K562 (cell line): ENCODE data around the gene ASIP. TPM values are rescaled to one million over a fixed set of nuclear protein-coding genes. Genes with fewer than 3 reads are reported as not detected.
A peak's percentile ranks its signal among the peaks of the same experiment; 100 is the strongest.

Experiments
- CBFA2T3 ChIP-seq: fragments of 450-650 bp; IDR thresholded peaks from 2 replicates; pipeline ENCODE4 v1.6.1; 2017
- ETS2 ChIP-seq: IDR thresholded peaks from 2 replicates; pipeline ENCODE4 v1.6.1; 2016; ENCODE audit warnings: borderline replicate concordance, missing genetic modification characterization, mild to moderate bottlenecking, moderate library complexity, missing compliant biosample characterization; ENCODE audit not compliant: poor library complexity, severe bottlenecking
- FOS ChIP-seq: IDR thresholded peaks from 3 replicates; pipeline ENCODE4 v1.6.1; 2011; ENCODE audit not compliant: insufficient read length; ENCODE audit errors: extremely low read depth
- KDM2B ChIP-seq: fragments of 250-450 bp; sonication (Bioruptor Pico); IDR thresholded peaks from 2 replicates; pipeline ENCODE4 v1.8.0; 2021; ENCODE audit warnings: mild to moderate bottlenecking, moderate library complexity
- MAZ ChIP-seq, 2 experiments: fragments of 450-650 bp in 1 of 2; sonication (generic) in 1 of 2; formaldehyde crosslinking; IDR thresholded peaks in 1 of 2; conservative IDR thresholded peaks in 1 of 2; 2 replicates each; pipeline versions ENCODE4 v1.4.0 to v1.5.0; 2020; ENCODE audit warnings: mild to moderate bottlenecking in 1 of 2, missing genetic modification reagents in 1 of 2
- MCM3 ChIP-seq: fragments of 450-650 bp; IDR thresholded peaks from 2 replicates; pipeline ENCODE4 v1.6.1; 2016
- POU5F1 ChIP-seq: fragments of 150-350 bp; IDR thresholded peaks from 2 replicates; pipeline ENCODE4 v1.6.1; 2014; ENCODE audit warnings: borderline replicate concordance, low read length, low read depth, mild to moderate bottlenecking; ENCODE audit not compliant: partially characterized antibody
- SIRT6 ChIP-seq: IDR thresholded peaks from one replicate; pipeline ENCODE4 v1.6.1; 2012; ENCODE audit warnings: low read depth, mild to moderate bottlenecking, control low read depth, inconsistent platforms, low read length, moderate library complexity
- ZNF146 ChIP-seq: IDR thresholded peaks from one replicate; pipeline ENCODE4 v1.6.1; 2018; ENCODE audit warnings: missing compliant biosample characterization; ENCODE audit not compliant: unreplicated experiment
- polyA plus RNA-seq, 8 experiments: library from polyadenylated mRNA; depleted of rRNA in 4 of 8; stranded (reverse) in 5 of 8; unstranded in 3 of 8; fragments of >200 nt; fragmentation: Nextera tagmentation in 2 of 8; fragmentation: Illumina TruSeq in 1 of 8; extraction: Ambion mirVana in 2 of 8; extraction: Trizol in 1 of 8; gene quantifications; 2 replicates each; pipeline versions ENCODE4 v1.2.1 to v1.2.3, GENCODE V29; 2011 to 2014; ENCODE audit warnings: inconsistent platforms in 1 of 8, missing spikeins in 1 of 8
- total RNA-seq, 7 experiments: library from RNA; depleted of rRNA in 6 of 7; stranded (reverse); fragments of >200 nt in 6 of 7; fragmentation: Illumina TruSeq in 2 of 7; extraction: Trizol in 2 of 7; gene quantifications; 2 replicates each; pipeline versions ENCODE4 v1.2.1 to v1.2.3, GENCODE V29; 2011 to 2021; ENCODE audit warnings: low replicate concordance in 1 of 7
- TF ChIP-seq, protein P1 (sequence below): fragments of 250-450 bp; sonication (Bioruptor Pico); IDR thresholded peaks from 2 replicates; pipeline ENCODE4 v1.4.0; 2020; ENCODE audit warnings: mild to moderate bottlenecking, moderate library complexity, borderline replicate concordance
- TF ChIP-seq, protein P2 (sequence below): fragments of 200-800 bp; sonication (Bioruptor generic); IDR thresholded peaks from 2 replicates; pipeline ENCODE4 v1.6.1; 2016; ENCODE audit warnings: missing genetic modification characterization, missing compliant biosample characterization
- TF ChIP-seq, protein P3 (sequence below): fragments of 200-400 bp; formaldehyde crosslinking; IDR thresholded peaks from 2 replicates; pipeline ENCODE4 v1.6.1; 2017; ENCODE audit warnings: mild to moderate bottlenecking, low read depth, low read length, moderate library complexity
- TF ChIP-seq, protein P4 (sequence below): sonication (generic); formaldehyde crosslinking; IDR thresholded peaks from 2 replicates; pipeline ENCODE4 v1.8.0; 2022; ENCODE audit warnings: mild to moderate bottlenecking, missing genetic modification reagents, borderline replicate concordance

Gene ASIP
- total and polyA plus RNA-seq, 9 of the 15 experiments (the other 6 are each of a cell fraction or from before 2014, with no cell fraction given) = not detected

DNA sequence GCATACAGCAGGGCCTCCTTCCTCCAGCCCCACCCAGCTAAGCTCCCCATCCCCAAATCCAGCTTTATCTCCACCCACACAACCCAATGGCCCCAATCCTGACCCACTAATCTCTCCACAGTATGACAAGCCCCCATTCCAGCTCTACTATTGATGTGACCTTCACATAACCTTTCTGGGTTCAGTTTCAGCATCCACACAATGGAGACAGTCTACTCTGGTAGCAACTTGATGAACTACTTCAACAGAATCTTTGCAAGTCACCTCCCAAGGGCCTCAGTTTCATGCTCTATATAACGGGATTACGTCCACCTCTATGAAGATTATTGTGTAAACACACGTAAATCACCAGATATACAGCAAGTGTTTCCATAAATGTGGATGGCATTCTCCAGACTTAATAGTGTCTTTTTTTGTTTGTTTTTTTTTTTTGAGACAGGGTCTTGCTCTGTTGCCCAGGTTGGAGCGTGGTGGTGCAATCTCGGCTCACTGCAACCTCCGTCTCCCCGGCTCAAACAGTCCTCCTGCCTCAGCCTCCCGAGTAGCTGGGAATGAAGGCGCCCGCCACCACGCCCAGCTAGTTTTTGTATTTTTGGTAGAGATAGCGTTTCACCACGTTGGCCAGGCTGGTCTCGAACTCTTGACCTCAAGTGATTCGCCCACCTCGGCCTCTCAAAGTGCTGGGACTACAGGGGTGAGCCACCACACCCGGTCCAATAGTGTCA, 60.5 kb downstream of the ASIP start (continued):
- TF ChIP-seq, protein P1, sequence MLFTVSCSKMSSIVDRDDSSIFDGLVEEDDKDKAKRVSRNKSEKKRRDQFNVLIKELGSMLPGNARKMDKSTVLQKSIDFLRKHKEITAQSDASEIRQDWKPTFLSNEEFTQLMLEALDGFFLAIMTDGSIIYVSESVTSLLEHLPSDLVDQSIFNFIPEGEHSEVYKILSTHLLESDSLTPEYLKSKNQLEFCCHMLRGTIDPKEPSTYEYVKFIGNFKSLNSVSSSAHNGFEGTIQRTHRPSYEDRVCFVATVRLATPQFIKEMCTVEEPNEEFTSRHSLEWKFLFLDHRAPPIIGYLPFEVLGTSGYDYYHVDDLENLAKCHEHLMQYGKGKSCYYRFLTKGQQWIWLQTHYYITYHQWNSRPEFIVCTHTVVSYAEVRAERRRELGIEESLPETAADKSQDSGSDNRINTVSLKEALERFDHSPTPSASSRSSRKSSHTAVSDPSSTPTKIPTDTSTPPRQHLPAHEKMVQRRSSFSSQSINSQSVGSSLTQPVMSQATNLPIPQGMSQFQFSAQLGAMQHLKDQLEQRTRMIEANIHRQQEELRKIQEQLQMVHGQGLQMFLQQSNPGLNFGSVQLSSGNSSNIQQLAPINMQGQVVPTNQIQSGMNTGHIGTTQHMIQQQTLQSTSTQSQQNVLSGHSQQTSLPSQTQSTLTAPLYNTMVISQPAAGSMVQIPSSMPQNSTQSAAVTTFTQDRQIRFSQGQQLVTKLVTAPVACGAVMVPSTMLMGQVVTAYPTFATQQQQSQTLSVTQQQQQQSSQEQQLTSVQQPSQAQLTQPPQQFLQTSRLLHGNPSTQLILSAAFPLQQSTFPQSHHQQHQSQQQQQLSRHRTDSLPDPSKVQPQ = no peak
- TF ChIP-seq, protein P2, sequence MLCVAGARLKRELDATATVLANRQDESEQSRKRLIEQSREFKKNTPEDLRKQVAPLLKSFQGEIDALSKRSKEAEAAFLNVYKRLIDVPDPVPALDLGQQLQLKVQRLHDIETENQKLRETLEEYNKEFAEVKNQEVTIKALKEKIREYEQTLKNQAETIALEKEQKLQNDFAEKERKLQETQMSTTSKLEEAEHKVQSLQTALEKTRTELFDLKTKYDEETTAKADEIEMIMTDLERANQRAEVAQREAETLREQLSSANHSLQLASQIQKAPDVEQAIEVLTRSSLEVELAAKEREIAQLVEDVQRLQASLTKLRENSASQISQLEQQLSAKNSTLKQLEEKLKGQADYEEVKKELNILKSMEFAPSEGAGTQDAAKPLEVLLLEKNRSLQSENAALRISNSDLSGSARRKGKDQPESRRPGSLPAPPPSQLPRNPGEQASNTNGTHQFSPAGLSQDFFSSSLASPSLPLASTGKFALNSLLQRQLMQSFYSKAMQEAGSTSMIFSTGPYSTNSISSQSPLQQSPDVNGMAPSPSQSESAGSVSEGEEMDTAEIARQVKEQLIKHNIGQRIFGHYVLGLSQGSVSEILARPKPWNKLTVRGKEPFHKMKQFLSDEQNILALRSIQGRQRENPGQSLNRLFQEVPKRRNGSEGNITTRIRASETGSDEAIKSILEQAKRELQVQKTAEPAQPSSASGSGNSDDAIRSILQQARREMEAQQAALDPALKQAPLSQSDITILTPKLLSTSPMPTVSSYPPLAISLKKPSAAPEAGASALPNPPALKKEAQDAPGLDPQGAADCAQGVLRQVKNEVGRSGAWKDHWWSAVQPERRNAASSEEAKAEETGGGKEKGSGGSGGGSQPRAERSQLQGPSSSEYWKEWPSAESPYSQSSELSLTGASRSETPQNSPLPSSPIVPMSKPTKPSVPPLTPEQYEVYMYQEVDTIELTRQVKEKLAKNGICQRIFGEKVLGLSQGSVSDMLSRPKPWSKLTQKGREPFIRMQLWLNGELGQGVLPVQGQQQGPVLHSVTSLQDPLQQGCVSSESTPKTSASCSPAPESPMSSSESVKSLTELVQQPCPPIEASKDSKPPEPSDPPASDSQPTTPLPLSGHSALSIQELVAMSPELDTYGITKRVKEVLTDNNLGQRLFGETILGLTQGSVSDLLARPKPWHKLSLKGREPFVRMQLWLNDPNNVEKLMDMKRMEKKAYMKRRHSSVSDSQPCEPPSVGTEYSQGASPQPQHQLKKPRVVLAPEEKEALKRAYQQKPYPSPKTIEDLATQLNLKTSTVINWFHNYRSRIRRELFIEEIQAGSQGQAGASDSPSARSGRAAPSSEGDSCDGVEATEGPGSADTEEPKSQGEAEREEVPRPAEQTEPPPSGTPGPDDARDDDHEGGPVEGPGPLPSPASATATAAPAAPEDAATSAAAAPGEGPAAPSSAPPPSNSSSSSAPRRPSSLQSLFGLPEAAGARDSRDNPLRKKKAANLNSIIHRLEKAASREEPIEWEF (CRISPR knock-in tag) = no peak
- TF ChIP-seq, protein P3, sequence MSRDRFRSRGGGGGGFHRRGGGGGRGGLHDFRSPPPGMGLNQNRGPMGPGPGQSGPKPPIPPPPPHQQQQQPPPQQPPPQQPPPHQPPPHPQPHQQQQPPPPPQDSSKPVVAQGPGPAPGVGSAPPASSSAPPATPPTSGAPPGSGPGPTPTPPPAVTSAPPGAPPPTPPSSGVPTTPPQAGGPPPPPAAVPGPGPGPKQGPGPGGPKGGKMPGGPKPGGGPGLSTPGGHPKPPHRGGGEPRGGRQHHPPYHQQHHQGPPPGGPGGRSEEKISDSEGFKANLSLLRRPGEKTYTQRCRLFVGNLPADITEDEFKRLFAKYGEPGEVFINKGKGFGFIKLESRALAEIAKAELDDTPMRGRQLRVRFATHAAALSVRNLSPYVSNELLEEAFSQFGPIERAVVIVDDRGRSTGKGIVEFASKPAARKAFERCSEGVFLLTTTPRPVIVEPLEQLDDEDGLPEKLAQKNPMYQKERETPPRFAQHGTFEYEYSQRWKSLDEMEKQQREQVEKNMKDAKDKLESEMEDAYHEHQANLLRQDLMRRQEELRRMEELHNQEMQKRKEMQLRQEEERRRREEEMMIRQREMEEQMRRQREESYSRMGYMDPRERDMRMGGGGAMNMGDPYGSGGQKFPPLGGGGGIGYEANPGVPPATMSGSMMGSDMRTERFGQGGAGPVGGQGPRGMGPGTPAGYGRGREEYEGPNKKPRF = no peak
- TF ChIP-seq KDM2B (CRISPR knock-in tag) = no peak
- TF ChIP-seq FOS = no peak
- TF ChIP-seq POU5F1 = no peak
- peak; percentile 62 for TF ChIP-seq CBFA2T3
- no peak for TF ChIP-seq ETS2 (tag)
- TF ChIP-seq MCM3 = no peak
- TF ChIP-seq, protein P4, sequence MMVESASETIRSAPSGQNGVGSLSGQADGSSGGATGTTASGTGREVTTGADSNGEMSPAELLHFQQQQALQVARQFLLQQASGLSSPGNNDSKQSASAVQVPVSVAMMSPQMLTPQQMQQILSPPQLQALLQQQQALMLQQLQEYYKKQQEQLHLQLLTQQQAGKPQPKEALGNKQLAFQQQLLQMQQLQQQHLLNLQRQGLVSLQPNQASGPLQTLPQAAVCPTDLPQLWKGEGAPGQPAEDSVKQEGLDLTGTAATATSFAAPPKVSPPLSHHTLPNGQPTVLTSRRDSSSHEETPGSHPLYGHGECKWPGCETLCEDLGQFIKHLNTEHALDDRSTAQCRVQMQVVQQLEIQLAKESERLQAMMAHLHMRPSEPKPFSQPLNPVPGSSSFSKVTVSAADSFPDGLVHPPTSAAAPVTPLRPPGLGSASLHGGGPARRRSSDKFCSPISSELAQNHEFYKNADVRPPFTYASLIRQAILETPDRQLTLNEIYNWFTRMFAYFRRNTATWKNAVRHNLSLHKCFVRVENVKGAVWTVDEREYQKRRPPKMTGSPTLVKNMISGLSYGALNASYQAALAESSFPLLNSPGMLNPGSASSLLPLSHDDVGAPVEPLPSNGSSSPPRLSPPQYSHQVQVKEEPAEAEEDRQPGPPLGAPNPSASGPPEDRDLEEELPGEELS (CRISPR knock-in tag) = no peak
- TF ChIP-seq SIRT6 = no peak
- no peak for TF ChIP-seq MAZ (CRISPR knock-in tag; conservative IDR thresholded peaks at IDR 0.05 in 1 of 2, IDR thresholded peaks at IDR 0.05 in 1 of 2)
- TF ChIP-seq ZNF146 (CRISPR knock-in tag) = no peak
